Natural killer cell treated with Interleukin-12 subunit alpha and Interleukin-12 subunit beta and Interleukin-15 and Interleukin-18, amount 100 ng/mL, for 72 hours (primary cell): Measurements from ENCODE around the gene CDC20. TPM values are rescaled to one million over a fixed set of nuclear protein-coding genes. Genes with fewer than 3 reads are reported as not detected.
A peak's percentile ranks its signal among the peaks of the same experiment; 100 is the strongest.

ENCODE experiments used
- ATAC-seq, 2 donors: fragments of 150-1000 bp; cut with Tn5 transposase in 1 of 2; sonication (Bioruptor Pico), chemical (Tn5 transposase) in 1 of 2; 2 replicates each; pipeline ENCODE4 v1.10.0; 2021
- DNase-seq: peaks from one replicate; pipeline ENCODE4 v3.0.0; 2022; ENCODE audit warnings: low spot score
- H3K27ac Mint-ChIP-seq, 2 donors: 1 replicate in 1 of 2; 2 replicates in 1 of 2; pipeline ENCODE4 v1.8.0; 2022; ENCODE audit warnings: mixed read lengths in 2 of 2, mild to moderate bottlenecking in 1 of 2, moderate library complexity in 1 of 2
- H3K27me3 Mint-ChIP-seq, 2 donors: 1 replicate in 1 of 2; 2 replicates in 1 of 2; pipeline ENCODE4 v1.8.0; 2022; ENCODE audit warnings: mixed read lengths in 2 of 2
- H3K36me3 Mint-ChIP-seq: one replicate; pipeline ENCODE4 v1.8.0; 2022; ENCODE audit warnings: mixed read lengths
- H3K4me1 Mint-ChIP-seq, 2 donors: 1 replicate in 1 of 2; 2 replicates in 1 of 2; pipeline ENCODE4 v1.8.0; 2022; ENCODE audit warnings: low read depth in 2 of 2, mixed read lengths in 2 of 2, mild to moderate bottlenecking in 1 of 2
- H3K4me3 Mint-ChIP-seq: one replicate; pipeline ENCODE4 v1.8.0; 2022; ENCODE audit warnings: mixed read lengths
- H3K9me3 Mint-ChIP-seq: 2 replicates; pipeline ENCODE4 v1.8.0; 2022; ENCODE audit warnings: mixed read lengths
- total RNA-seq, 2 donors: library from RNA; stranded (reverse); gene quantifications; one replicate each; pipeline ENCODE4 v1.2.3, GENCODE V29; 2022

The CDC20 gene
- total RNA-seq, 2 donors from 2014 or later, result 98.7 to 152 TPM

DNA sequence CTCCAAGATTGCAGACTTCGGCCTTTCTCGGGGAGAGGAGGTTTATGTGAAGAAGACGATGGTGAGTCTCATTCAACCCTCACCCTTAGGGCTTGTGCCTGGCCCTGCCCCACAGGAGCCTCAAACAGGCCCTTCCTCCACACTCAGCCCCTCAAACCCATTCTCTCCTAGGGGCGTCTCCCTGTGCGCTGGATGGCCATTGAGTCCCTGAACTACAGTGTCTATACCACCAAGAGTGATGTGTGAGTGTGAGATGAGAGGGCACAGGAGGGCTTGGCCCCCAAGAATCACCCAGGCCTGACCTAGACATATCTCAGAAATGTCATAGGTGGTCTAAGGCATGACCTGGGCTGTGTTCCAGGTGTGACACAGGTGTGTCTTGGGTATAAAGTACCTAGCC is 39.5 kb upstream of the CDC20 start:
- DNase-seq (no peak), ATAC-seq (no peak)
- H3K9me3 Mint-ChIP-seq, result peaks cover 2% of the 10 kb centered on the region
- peaks cover 3% of the 10 kb centered on the region for H3K36me3 Mint-ChIP-seq
- peaks cover 3 to 10% of the 10 kb centered on the region in 2 donors for H3K4me1 Mint-ChIP-seq
- H3K4me3 Mint-ChIP-seq, result no peak overlapping the region
- no peaks in the 10 kb centered on the region for H3K27me3 Mint-ChIP-seq
- no peak overlapping the region for H3K27ac Mint-ChIP-seq

DNA sequence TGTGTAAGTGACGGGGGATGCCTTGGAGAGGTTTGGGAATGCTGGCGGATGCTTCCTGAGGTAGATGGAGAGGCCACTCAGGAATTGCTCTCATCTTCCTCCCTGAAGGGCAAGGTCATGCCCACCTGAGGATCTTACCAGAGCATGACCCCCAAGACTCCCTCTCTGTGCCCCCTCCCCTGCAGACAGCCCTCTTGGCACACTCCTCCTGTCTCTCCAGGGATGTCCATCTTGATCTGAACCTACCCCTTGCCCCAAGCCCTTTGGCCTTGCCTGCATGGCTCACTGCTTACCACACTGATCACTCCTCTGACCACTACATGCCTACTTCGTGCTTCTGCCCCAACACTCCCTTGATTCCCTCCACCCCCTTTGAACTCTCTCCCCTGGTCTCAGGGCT is 39.0 kb upstream of the CDC20 start:
- DNase-seq (no peak), ATAC-seq (no peak)
- H3K9me3 Mint-ChIP-seq, result peaks cover 7% of the 10 kb centered on the region
- H3K4me1 Mint-ChIP-seq, result peaks cover 6 to 15% of the 10 kb centered on the region in 2 donors
- no peaks in the 10 kb centered on the region for H3K27me3 Mint-ChIP-seq
- no peak overlapping the region for H3K4me3 Mint-ChIP-seq
- H3K27ac Mint-ChIP-seq, result peak overlapping the region in 1 of 2 donors; percentile 60
- peaks cover 8% of the 10 kb centered on the region for H3K36me3 Mint-ChIP-seq

- Mint-ChIP-seq H3K36me3 (peaks cover 17% of the 10 kb centered on the region), H3K27me3 (no peaks in the 10 kb centered on the region), H3K27ac (no peak overlapping the region), H3K9me3 (peaks cover 12% of the 10 kb centered on the region), H3K4me3 (no peak overlapping the region), H3K4me1 (peaks cover 6 to 16% of the 10 kb centered on the region in 2 donors)
- DNase-seq (no peak), ATAC-seq (peak in 1 of 2 donors; percentile 28)
Observed at GRCh38 chr1:43321331-43321891, 37.4 kb upstream of the CDC20 start.

GRCh38 chr1:43322506-43322905 is 36.3 kb upstream of the CDC20 start:
- Mint-ChIP-seq H3K27me3 (no peaks in the 10 kb centered on the region), H3K36me3 (peaks cover 17% of the 10 kb centered on the region), H3K4me3 (no peak overlapping the region), H3K27ac (no peak overlapping the region), H3K9me3 (peaks cover 12% of the 10 kb centered on the region), H3K4me1 (peaks cover 6 to 16% of the 10 kb centered on the region in 2 donors)
- DNase-seq (no peak), ATAC-seq (no peak)

DNA sequence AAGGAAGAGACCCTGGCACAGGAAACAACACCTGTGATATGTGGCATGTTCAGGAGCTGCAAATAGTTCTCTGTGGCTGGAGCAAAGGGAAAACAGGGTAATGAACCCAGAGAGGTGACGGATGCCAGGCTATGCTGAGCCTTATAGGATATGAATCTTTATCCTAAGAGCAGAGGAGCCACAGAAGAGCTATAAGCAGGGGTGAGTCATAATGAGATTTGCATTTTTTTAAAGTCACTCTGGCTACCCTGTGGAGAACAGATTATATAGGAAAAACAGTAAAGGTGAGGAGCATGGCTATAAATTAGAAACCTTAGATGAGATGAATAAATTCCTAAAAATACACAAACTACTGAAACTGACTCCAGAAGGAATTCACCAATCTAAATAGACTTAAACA is 34.0 kb upstream of the CDC20 start:
- Mint-ChIP-seq H3K9me3 (peaks cover 12% of the 10 kb centered on the region), H3K27ac (no peak overlapping the region), H3K4me1 (peaks cover 6 to 12% of the 10 kb centered on the region in 2 donors), H3K4me3 (no peak overlapping the region), H3K27me3 (no peaks in the 10 kb centered on the region), H3K36me3 (peaks cover 21% of the 10 kb centered on the region)
- ATAC-seq (no peak), DNase-seq (no peak)

DNA sequence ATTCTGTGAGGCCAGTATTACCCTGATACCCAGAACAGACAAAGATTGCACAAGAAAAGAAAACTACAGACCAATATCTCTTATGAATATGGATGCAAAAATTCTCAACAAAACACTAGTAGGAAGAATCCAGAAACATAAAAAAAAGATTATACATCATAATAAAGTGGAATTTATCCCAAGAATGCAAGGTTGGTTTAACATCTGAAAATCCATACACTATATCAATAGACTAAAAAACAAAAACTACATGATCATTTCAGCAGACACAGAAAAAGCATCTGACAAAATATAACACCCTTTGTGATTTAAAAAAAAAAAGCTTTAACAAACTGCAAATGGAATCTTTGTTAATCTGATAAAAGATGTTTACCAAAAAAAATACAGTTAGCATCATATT is 33.4 kb upstream of the CDC20 start:
- H3K36me3 Mint-ChIP-seq, result peaks cover 21% of the 10 kb centered on the region
- H3K4me1 Mint-ChIP-seq, result peaks cover 6 to 10% of the 10 kb centered on the region in 2 donors
- no peak overlapping the region for H3K4me3 Mint-ChIP-seq
- ATAC-seq (no peak), DNase-seq (no peak)
- H3K27ac Mint-ChIP-seq, result no peak overlapping the region
- H3K9me3 Mint-ChIP-seq, result peaks cover 12% of the 10 kb centered on the region
- H3K27me3 Mint-ChIP-seq, result no peaks in the 10 kb centered on the region

- ATAC-seq (no peak), DNase-seq (no peak)
- Mint-ChIP-seq H3K27ac (no peak overlapping the region), H3K4me3 (no peak overlapping the region), H3K9me3 (peaks cover 12% of the 10 kb centered on the region), H3K4me1 (peaks cover 6 to 10% of the 10 kb centered on the region in 2 donors), H3K36me3 (peaks cover 21% of the 10 kb centered on the region), H3K27me3 (no peaks in the 10 kb centered on the region)
Observed at GRCh38 chr1:43327549-43328292, 31.1 kb upstream of the CDC20 start.

DNA sequence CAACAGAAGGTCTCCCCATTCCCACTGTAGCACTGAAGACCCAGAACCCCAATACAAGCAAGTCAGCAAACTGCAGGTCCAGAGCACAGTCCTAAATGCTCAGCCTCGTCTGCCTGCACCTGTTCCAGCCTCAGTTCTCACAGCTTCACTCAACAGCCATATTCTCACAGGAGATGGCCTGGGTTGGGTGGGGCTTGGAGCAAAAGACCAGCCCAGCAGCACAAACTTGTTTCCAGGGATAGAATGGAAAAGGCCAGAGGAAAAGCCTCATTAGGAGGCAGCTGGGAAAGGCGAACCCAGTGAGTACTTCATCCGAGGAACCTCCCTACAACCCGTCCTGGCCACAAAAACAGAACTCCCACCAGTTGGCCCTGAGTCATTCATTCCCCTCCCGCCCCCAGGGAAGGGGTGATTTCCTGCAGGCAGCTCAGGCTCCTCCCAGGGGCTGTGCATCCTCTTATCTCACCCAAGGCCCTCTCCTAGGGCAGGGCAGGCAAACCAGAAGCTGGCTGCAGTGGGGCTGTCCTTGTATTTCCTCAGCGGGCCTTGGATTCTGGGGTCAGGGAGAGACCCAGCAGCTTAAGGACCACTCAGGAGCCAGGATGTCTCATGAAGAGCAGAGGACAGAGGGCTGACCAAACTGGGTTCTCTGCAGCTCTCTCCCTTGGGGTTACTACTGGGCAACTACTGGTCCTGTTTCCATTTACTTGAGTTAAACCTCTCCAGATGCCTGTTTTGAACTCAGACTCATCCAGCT is 28.6 kb upstream of the CDC20 start:
- Mint-ChIP-seq H3K4me3 (no peak overlapping the region), H3K27me3 (no peaks in the 10 kb centered on the region), H3K9me3 (peaks cover 3% of the 10 kb centered on the region), H3K27ac (no peak overlapping the region), H3K4me1 (peaks cover 0 to 2% of the 10 kb centered on the region in 2 donors), H3K36me3 (peaks cover 9% of the 10 kb centered on the region)
- peak in 1 of 2 donors; percentile 59 for ATAC-seq
- DNase-seq, result no peak

GRCh38 chr1:43331688-43332087 is 27.1 kb upstream of the CDC20 start:
- peaks cover 0 to 2% of the 10 kb centered on the region in 2 donors for H3K4me1 Mint-ChIP-seq
- no peaks in the 10 kb centered on the region for H3K27me3 Mint-ChIP-seq
- peaks cover 5% of the 10 kb centered on the region for H3K36me3 Mint-ChIP-seq
- ATAC-seq (no peak), DNase-seq (no peak)
- no peak overlapping the region for H3K27ac Mint-ChIP-seq
- no peaks in the 10 kb centered on the region for H3K9me3 Mint-ChIP-seq
- no peak overlapping the region for H3K4me3 Mint-ChIP-seq

DNA sequence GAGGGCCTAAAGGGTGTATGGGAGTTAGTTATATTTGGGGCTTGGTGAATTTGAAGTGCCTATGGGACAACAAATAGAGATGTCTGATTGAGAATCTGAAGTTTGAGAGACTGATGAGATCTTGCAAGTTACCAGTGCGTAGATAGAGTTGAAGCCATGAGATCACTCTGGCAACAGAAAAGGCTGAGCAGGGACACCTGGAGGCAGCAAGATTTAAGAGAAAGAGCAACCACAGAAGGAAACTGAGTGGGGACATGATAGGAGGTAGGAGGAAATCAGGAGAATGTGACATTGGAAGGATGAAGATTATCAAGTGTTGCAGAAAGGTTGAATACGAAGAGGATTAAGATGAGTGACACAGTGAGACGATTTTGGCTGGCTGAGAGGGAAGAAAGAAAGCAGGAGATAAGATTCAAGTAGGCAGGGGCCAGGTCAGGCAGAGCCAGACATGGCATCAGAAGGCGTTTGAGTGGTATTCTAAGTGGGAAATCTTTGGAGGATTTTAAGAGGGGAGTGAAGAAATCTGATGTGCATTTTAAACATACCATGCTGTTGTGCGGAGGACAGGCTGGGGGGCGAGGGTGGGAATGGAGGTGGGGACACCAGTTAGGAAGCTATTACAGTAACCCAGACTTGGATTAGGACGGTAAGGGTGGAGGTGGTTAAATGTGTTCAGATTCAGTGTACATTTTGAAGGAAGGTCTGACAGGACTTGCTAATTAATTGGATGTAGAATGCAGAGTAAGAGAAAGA is 24.2 kb upstream of the CDC20 start:
- no peaks in the 10 kb centered on the region for H3K27me3 Mint-ChIP-seq
- no peak for ATAC-seq
- H3K4me1 Mint-ChIP-seq, result peaks cover 0 to 2% of the 10 kb centered on the region in 2 donors
- H3K27ac Mint-ChIP-seq, result no peak overlapping the region
- no peak for DNase-seq
- H3K4me3 Mint-ChIP-seq, result no peak overlapping the region
- H3K9me3 Mint-ChIP-seq, result no peaks in the 10 kb centered on the region
- no peaks in the 10 kb centered on the region for H3K36me3 Mint-ChIP-seq

- H3K9me3 Mint-ChIP-seq, result no peaks in the 10 kb centered on the region
- no peaks in the 10 kb centered on the region for H3K27me3 Mint-ChIP-seq
- DNase-seq, result no peak
- ATAC-seq, result peak in 1 of 2 donors; percentile 35
- H3K4me3 Mint-ChIP-seq, result no peak within 1 kb of the TSS
- no peaks in the 10 kb centered on the region for H3K36me3 Mint-ChIP-seq
- no peak within 1 kb of the TSS for H3K27ac Mint-ChIP-seq
- H3K4me1 Mint-ChIP-seq, result no peaks in the 10 kb centered on the region
Observed at GRCh38 chr1:43337588-43337987, 21.2 kb upstream of the CDC20 start, which contains the start of gene MPL. Gene MPL (plus strand): TSS chr1:43337818. CDS start chr1:43337849, 31 bp downstream.

DNA sequence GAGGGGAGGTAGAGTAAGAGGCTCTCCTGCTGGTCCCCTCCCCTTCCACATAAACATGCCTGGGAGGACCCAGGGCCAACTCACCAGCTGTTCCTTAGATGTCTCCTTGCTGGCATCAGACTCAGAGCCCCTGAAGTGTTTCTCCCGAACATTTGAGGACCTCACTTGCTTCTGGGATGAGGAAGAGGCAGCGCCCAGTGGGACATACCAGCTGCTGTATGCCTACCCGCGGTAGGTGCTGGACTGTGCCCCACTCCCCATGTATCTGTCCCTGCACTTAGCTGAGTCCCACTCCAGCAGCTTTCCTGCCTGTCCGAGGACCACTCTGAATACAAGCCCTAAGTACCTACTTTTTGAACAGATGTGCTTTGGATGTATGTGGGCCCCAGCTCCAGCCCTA is 20.8 kb upstream of the CDC20 start:
- H3K4me1 Mint-ChIP-seq, result no peaks in the 10 kb centered on the region
- no peak overlapping the region for H3K4me3 Mint-ChIP-seq
- no peak overlapping the region for H3K27ac Mint-ChIP-seq
- H3K9me3 Mint-ChIP-seq, result no peaks in the 10 kb centered on the region
- DNase-seq (no peak), ATAC-seq (peak in 1 of 2 donors; percentile 37)
- no peaks in the 10 kb centered on the region for H3K36me3 Mint-ChIP-seq
- no peaks in the 10 kb centered on the region for H3K27me3 Mint-ChIP-seq

DNA sequence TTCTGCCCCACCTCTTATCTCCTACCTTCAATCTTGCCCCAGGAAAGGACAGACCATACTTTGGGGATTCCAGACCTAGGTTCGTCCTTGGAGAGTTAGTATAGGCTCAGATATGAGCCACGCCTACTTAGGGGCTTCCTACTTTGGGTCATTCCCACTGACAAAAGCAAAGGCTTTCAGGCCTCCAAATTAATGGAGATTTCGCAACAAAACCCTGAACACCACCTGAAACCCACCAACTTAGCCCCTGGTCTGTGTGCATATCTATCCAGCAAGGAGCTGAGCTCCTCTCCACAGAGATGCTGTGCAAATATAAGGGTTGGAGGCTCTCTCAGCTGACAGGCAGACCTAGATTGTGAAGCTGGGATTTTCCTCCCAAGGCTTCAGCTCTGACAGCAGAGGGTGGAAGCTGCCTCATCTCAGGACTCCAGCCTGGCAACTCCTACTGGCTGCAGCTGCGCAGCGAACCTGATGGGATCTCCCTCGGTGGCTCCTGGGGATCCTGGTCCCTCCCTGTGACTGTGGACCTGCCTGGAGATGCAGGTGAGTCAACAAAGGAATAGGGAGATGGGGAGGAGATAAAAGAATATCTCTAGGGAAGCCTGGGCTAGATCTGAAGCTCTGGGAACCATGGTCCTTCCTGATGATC is 19.1 kb upstream of the CDC20 start:
- Mint-ChIP-seq H3K27me3 (no peaks in the 10 kb centered on the region), H3K4me3 (no peak overlapping the region), H3K27ac (no peak overlapping the region), H3K36me3 (no peaks in the 10 kb centered on the region), H3K4me1 (no peaks in the 10 kb centered on the region), H3K9me3 (no peaks in the 10 kb centered on the region)
- no peak for DNase-seq
- ATAC-seq, result no peak
